ENCODE measurements around the gene HNRNPUL1.

DNA sequence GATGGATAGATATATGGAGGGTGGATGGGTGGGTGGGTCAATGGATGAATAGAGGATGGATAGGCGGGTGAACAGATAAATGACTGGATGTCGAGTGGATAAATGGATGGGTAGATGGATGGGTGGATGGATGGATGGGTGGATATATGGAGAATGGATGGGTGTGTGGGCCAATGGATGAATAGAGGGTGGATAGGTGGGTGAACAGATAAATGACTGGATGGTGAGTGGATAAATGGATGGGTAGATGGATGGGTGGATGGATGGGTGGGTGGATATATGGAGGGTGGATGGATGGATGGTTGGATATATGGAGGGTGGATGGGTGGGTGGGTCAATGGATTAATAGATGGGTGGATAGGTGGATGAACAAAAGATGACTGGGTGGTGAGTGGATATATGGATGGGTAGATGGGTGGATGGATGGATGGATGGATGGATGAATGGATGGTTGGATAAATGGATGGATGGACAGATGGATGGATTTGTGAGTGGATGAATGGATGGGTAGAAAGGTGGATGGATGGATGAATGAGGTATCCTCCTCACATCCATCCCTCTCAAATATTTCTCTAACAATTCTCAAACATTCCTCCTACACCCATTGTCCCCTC is 24.1 kb upstream of the HNRNPUL1 start:
- TF ChIP-seq CTCF (IDR thresholded peaks at IDR 0.05; ENCODE audit: low read length) (no peak), EZH2 (IDR thresholded peaks at IDR 0.05; ENCODE audit: borderline replicate concordance, low read length) (no peak)
